ENCODE data around the gene CFAP46.
A peak's percentile ranks its signal among the peaks of the same experiment; 100 is the strongest.
"Not testable (repeated sequence)": the region's sequence is repeated elsewhere in the genome, so short reads cannot be mapped to it uniquely, and the experiment has no call there.

Gene CFAP46

DNA sequence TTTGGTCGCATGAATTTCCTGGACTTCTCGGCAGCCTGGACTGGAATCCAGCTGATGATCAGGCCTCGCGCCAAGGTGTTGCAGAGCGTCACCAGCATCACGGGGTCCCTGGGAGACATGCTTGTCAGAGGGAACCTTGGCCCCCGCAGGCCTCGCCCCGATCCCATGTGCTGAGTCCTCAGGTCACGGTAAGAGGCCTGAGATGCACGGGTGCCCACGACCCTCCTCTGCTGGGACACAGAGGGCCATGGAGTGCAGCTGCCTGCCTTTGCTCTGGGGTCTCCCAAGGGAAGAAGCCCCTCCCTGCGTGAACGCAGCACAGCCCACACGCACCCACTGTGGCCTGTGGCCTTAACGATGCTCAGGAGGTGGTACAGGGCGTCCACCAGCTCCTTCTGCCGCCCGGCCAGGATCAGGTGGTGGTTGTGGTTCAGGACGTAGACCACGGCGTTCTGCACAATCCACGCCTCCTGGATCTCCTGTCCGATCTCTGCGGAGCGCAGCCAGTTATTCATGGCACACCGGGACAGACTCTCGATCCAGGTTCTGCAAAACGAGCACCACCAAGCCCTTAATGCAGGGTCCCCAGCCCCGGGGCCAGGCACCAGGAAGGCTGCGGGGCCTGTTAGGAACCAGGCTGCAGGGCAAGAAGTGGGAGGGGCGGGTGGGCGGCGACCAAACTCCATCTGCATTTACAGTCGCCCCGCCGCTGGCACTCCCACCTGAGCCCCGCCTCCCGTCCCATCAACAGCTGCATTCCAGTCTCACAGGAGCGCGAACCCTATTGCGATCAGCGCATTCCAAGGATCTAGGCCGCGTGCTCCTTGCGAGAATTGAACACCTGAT, 29.4 kb downstream of the CFAP46 start:
- DNase-seq = no peak

DNA sequence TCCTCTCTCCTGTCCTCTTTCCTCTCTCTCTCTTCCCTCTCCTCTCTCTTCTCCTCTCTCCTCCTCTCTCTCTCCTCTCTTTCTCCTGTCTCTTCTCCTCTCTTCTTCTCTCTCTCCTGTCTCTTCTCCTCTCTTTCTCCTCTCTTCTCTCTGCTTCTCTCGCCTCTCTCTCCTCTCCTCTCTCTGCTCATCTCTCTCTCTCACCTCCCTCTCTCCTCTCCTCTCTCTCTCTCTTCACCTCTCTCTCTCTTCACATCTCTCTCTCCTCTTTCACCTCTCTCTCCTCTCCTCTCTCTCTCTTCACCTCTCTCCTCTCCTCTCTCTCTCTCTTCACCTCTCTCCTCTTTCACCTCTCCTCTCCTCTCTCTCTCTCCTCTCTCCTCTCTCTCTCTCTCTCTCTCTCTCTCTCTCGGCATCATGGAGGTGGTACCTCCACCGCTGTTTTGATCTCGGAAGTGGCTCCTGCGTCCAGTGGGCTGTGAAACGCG, 30.1 kb downstream of the CFAP46 start:
- DNase-seq = no peak

DNA sequence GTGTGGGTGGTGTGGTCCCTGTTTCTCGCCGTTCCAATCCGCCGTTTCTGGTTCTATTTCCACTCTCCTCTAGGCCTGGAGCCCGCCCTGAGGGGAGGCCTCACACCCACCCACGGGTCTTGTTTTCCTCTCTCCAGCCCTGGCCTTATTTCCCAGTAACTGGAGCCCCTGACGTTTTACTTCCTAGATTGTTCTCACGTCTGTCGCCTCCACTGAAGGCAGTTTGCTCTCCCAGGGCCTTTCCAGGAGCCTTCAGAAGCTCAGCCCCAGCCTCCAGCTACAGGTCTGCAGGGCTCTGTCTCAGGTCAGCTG, 30.6 kb downstream of the CFAP46 start:
- DNase-seq = peak; percentile 54

DNA sequence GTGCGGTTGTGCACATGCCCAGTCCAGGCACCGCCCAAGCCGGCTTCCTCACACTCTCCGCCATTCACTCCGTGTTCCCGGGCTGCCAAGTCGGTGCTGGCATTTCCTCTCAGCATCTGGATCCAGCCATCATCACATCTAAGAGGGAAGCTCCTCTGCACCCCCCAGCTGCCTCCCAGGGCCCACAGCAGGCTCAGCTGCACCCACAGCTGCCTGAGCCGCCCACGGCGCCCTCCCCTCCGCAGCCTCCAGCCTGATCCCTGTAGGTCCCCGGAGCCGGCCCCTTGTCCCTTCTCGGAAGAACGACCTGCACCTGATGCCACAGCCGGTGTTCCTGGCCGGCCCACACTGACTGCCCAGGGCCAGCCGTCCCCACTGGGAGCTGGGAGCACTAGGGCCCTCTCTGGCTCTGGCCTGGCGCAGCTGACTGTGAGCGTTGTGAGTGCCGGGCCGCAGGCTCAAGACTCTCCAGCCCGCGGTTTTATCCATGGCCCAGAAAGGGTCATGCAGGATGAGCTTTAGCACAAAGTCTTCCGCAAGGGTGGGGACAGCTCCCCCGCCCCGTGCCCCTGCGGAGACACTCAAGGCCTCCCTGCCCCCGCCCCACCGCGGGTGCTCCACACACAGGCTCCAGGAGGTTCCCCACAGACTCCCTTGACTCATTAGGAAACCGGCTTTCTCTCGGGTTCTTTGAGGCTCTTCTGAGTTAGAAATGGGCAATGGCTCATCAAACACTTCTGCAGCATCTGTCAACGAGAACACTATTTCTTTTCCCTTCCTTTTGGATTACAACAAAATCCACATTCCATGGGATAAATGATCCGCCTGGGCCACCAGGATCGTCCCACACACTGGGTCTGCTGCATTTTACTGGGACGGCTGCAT, 31.2 kb downstream of the CFAP46 start:
- no peak for DNase-seq

DNA sequence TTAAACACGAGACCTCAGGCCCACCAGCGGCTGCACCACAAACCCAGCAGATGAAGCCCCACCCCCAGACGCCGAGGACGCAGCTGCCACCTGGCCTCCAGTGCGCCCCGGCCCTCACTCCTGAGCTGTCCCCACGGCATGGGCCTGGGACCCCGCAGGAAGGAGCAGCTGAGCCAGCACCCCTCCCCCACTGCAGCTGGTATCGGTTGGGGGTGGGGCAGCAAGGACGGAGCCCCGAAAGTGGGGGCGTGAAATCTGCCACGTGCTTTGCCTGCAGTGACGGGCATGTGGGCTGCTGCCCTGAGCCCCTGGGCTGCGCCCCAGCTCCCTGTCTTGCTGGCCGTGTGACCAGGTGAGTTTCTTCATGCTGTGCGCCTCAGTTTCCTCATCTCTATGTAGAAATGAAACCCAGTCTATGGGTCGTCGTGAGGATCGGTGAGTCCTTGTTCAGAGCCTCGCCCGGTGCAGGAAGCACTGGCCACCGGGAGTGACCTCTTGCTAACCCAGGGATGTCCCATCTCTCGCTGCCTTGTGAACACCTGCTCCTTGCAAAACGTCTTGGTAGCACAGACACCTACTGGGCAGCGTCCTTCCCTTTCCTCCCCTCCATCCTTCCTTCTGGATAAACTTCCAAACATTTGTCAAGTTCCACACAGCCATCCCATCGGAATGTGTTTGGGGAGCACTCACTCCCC, 32.0 kb downstream of the CFAP46 start:
- no peak for DNase-seq

DNA sequence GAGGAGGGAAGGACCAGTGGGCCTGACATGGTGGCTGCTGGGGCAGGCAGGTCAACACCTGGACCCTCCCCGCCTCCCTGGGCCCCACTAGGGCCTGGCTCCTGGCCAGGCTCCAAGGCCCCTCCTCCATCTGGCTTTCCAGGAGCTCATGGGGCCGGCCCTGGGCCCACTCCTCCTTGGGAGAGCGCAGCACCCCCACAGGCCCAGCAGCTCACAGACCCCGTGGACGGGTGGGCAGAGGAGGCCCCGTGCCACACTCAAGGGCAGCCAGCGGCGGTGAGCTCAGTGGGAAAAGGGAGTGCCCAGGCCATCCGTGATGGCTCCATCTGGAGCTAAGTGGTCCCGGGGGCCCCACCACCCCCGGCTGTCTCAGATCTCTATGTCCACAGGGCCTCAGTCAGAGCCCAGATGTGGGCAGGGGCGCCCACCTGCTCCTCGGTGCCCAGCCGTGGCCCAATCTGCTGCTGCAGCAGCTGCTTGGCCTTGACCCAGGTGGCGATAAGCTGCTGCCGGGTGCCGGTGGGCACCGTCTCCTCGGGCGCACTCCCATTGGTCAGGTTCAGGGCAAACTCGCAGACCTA, 32.8 kb downstream of the CFAP46 start:
- DNase-seq = no peak

DNA sequence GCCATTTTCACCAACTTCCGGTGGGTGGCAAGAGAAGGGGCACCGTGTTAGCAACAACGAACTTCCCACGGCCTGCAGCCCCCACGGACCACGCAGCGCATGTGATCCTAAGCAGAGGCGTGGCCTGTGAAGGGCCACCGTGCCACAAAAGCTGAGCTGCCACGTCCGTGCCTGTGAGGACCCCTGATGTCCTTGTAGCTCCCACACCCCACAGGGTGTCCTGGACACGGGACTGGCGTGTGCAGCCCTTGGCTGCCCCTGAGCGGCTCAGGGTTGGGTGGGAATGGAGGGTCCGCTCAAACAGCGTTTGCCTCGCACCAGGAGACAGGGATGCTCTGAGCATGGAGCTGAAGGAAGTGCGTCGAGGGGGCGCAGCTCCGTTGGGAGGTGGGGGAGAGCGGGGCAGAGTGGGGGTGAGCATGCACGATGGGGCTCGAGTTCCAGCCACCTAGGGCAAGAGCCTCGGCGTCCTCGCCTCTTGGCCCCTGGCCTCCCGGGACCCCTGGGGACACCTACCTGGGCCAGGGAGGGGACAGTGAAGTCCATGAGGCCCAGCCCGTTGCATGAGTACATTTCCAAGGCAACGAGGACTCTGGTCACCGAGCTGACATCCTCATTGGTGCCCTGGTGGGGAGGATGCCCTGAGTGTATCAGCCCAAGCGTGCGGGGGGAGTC, 33.6 kb downstream of the CFAP46 start:
- no peak for DNase-seq

DNA sequence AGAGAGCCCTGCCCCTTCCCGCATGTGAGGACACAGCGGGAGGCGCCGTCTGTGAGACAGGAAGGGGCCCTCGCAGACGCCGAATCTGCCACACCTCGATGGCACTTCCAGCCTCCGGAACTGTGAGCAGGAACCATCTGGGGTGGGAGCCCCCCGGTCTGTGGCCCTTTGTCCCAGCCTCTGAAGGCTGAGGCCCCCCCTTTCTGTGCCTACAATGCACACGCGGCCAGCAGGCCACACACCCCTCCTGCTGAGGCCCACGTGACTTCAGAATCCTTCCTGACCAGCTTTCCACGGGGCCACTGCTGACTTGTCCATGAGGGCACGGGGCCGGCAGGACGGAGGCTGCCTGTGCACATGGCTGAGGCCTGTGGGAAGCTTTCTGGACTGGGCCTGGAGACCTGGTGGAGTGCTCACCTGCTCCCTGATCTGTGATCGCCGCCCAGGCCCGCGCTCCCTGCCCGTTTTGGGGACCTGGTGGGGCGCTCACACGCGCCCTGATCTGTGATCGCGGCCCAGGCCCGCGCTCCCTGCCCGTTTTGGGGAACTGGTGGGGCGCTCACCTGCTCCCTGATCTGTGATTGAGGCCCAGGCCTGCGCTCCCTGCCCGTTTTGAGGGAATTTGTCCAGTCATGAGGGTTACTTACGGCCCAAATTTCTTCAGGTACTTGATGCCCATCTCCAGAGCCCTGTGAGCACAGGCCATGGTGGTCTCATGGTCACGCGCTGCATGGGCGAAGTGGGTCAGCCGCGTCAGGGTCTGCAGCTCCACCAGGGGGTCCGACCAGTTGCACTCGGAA, 34.3 kb downstream of the CFAP46 start:
- no peak for DNase-seq

DNA sequence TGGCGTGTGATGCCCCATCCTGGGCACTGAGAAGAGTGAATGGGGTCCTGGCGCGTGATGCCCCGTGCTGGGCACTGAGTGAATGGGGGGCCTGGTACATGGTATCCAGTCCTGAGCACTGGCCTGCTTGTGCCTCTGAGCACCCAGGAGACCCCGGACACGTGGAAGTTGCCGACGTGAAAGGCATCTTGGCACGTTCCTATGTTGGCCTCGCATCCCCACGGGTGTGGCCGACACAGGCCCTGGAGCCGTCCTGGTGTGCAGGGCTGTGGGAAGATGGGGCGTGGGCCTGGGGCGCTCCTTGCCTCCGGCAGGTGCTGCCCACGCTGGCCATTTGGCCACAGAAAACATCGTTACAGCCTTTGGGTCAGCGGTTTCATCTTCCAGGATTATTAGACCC, 35.5 kb downstream of the CFAP46 start:
- no peak for DNase-seq

DNA sequence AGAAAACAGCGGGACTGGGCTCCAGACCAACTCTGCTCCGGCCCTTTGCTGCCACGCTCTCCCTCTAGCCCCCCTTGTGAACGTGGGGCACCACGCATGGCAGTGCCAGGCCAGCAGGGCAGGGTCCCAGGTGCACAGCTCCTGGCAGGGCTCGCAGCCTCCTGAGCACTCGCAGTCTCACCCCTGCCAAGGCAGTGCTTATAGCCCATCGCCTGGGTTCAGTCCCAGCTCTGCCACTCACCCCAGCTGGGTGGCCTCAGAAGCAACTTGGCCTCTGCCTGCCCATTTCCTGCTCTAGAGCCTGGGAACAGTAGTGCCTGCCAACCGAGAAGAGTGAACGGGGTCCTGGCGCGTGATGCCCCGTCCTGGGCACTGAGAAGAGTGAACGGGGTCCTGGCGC, 36.3 kb downstream of the CFAP46 start:
- no peak for DNase-seq

DNA sequence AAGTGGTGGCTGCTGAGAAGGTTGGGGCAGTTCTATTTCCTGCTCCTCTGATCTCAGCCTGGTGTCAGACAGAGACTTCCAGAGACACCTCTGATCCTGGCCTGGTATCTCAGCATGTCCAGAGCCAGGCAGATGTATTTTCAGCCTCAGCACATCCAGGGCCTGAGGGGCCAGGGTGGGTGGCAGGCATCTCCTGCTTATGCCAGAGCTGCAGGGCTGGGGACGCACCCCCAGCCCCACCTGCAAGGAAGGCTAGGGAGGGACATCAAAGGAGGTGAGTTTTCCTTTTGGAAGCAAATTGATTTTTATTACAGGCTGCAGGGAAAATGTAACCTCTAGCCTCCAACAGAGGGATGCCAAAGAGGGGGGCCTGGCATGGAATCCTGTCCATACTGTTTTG, 36.7 kb downstream of the CFAP46 start:
- no peak for DNase-seq

DNA sequence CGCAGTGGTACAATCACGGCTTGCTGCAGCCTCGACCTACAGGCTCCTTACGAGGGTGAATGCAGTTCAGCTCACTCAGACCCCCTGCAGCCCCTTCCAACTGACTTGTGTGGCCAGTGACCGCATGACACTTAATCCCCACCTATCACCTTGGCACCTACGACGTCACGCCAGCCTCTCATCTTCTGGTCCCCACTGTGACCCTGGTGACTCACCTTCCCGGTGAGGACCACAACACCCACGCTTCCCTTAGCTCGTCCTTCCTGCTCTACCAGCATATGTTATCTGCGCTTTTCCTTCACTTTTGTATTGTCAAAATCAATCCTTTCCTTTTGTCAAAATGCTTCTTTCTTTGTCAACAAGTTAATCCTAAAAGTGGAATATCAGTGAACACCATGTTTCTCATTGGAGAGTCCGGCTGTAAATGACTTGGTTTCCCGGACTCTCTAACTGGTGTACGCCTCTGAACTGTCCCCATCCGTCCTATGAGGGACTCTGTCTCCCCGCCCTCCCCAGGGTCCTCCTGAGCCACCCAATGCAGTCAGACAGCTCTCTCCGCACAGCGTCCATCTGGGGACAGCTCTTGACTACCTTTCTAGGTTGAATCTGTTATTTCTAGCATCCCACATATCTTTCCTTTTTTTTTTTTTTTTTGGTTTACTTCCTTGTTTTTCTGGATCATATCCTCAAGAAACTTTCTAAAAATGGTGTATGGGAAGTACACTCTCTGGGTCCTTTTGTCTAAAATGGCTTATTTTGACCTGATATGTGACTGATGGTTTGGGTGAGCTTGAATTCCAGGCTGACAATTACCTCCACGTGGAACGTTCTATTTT, 37.3 kb downstream of the CFAP46 start:
- no peak for DNase-seq

DNA sequence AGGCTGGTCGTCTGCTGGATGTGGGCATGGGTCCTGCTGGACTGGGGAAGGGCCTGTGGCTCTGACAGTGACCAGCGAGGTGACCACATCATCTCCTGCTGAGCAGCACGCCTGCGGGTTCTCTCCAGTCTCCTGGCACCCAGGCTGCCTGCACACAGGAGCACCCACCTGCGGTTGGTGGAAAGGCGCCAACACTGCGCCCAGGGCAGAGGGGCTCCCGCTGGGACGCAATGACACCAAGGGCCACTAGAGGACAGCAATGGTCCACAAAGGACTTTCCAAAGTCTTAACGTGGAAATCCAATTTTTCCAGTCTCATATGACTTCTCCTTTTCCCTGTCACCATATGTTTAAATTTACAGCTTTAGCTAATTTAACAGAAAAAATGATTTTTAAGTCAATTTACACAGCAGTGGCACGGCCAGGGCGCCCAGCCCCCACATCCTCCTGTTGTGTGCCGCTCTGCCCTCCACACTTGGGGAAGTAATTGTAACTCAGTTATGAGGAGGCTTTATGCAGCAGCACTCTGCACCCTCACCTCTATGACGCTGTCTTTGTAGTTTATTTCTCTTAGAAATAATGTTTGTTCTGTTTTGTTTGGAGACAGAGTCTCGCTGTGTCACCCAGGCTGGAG, 38.1 kb downstream of the CFAP46 start:
- no peak for DNase-seq

DNA sequence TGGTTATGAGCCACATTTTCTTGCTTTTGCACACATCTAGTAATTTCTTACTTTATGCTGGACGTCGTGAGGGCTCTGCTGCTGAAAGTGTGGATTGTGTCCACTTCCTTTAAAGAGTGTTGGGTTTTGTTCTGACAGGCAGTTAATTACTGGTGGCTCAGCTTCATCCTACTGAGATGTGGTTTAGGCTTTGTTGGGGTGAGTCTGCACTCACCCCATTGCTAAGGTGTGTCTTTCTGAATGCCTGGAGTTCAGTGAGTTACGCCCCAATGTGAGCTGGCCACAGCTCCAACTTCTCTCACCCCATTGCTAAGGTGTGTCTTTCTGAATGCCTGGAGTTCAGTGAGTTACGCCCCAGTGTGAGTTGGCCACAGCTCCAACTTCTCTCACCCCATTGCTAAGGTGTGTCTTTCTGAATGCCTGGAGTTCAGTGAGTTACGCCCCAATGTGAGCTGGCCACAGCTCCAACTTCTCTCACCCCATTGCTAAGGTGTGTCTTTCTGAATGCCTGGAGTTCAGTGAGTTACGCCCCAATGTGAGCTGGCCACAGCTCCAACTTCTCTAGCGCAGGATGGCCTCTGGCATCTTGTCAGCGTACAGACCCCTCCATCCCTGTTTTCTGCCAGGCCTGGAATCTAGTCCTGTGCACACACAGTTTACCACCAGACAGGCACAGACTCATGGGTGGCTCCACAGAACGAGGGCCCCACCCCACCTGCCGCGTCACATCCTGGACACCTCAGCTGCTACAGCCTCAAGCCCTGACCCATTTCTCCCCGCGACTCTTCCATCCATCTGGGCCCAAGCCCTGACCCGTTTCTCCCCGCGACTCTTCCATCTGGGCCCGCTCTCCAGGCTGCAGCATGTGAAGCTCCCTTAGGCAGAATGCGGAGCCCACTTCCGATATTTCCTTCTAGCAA, 39.5 kb downstream of the CFAP46 start:
- not testable (repeated sequence) for DNase-seq

DNA sequence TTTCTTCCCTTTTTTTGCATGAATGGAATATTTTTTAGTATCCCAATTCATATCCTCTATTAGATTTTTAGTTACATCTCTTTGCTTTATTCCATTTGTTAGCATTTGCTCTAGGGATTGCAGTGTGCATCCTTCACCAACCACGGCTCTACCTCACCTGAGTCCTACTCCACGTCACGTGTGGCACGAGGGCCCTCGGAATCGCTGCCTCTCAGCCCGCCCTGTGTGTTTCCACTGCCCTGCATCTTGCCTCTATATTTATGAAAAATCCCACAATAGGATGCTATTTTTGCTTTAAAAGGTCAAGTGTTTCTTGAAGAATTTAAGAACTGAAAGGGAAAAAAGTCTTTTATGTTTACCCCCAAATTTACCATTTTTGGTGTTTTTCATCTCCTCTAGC, 41.0 kb downstream of the CFAP46 start:
- DNase-seq = no peak

DNA sequence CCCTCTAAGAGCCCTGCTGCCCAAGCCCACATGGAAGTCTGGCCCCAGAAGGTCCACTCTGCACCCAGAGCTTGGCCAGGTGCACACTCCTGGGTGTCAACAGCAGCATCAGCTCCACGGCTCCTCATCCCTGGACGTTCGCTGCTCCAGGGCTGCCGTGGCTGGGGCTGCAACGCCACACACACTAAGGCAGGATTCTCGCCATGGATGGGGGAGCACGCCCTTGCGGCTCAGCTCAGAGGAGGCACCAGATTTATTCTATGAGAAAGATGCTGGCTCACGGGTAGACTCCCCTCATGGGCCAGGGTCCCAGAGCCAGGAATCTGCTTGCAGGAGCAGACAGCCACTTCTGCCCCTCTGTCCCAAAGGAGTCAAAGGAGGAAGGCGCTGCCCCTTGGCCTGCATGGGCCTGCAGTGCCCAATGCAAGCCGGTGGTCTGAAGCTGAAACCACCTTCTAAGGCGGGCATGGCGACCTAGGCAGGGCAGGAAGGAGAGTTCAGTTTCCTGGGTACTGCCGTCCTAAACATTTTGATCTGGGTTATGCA, 42.1 kb downstream of the CFAP46 start:
- DNase-seq = no peak

DNA sequence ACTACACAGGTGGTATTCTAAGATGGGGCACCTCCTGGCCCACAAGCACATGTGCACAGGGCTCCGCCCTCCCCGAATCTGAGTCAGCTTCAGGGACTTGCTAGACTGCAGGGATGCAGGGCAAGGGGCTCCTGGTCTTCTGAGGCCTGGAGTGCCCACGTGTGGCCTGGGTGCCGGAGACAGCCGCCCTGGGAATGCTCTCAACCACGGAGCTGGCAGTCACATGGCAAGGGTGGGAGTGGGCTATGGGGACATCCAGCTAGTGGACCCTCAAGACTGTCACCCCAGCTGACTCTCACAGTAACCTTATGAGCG, 42.7 kb downstream of the CFAP46 start:
- no peak for DNase-seq

DNA sequence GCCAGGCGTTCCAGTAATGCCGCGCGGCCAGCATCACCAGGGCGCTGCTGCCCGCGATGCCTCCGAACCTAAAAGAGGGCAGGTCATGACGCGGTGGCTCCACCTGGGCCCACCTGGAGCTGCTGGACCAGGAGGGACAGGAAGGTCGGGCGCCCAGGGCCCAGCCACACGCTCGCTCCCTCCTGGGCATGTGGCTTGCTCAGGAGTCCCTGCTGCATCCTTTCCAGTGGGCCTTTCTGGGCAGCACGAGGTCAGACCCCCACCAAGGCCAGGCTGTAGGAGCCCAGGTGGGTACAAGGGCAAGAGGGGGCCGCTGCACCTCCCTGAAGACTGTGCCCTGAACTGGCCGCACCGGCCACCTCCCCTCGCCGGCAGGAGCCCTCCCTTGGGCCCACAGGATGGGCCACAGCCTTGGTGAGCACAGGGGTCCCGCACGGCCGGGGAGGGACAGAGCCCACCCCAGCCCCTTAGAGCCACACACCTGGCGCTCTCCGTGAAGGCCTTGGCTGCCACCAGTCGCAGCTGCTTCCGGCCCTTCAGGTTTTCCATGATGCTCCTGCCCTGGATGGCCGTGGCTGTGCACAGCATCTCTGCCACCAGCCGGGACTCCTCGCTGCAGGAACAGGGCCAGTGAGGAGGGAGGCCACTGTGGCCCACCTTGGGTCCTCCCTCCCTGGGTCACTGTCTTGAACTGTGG, 43.2 kb downstream of the CFAP46 start:
- no peak for DNase-seq

Measured in left hindlimb (tissue), 1 donor.